ENCODE measurements around the gene GNAS-AS1. TPM values are rescaled to one million over a fixed set of nuclear protein-coding genes. Genes with fewer than 3 reads are reported as not detected.

The GNAS-AS1 gene
- total RNA-seq, 1 donor from 2014 or later: not detected

GRCh38 chr20:58794510-58795180 is 56.1 kb downstream of the GNAS-AS1 start:
- Histone ChIP-seq H3K27ac (no peak overlapping the region), H3K9me3 (no peaks in the 10 kb centered on the region), H3K27me3 (no peaks in the 10 kb centered on the region), H3K4me1 (no peaks in the 10 kb centered on the region), H3K36me3 (no peaks in the 10 kb centered on the region), H3K4me3 (no peak overlapping the region)
- intact Hi-C loops (cut with DNase I): no loop called here
- no peak for DNase-seq (ENCODE audit: low spot score in 2 of 2)
- TF ChIP-seq CTCF (IDR thresholded peaks at IDR 0.05): no peak

- H3K9me3 ChIP-seq: no peaks in the 10 kb centered on the region
- DNase-seq (ENCODE audit: low spot score in 2 of 2): no peak
- intact Hi-C loops (cut with DNase I): no loop called here
- no peaks in the 10 kb centered on the region for H3K27me3 ChIP-seq
- H3K36me3 ChIP-seq: no peaks in the 10 kb centered on the region
- H3K4me1 ChIP-seq: no peaks in the 10 kb centered on the region
- H3K27ac ChIP-seq: no peak overlapping the region
- no peak for TF ChIP-seq CTCF (IDR thresholded peaks at IDR 0.05)
- no peak overlapping the region for H3K4me3 ChIP-seq
Observed at GRCh38 chr20:58793512-58794420, 56.9 kb downstream of the GNAS-AS1 start.

GRCh38 chr20:58792426-58792825 is 58.3 kb downstream of the GNAS-AS1 start:
- H3K4me1 ChIP-seq: no peaks in the 10 kb centered on the region
- TF ChIP-seq CTCF (IDR thresholded peaks at IDR 0.05): no peak
- no peaks in the 10 kb centered on the region for H3K36me3 ChIP-seq
- H3K4me3 ChIP-seq: no peak overlapping the region
- DNase-seq (ENCODE audit: low spot score in 2 of 2): no peak
- H3K27ac ChIP-seq: no peak overlapping the region
- H3K9me3 ChIP-seq: no peaks in the 10 kb centered on the region
- no peaks in the 10 kb centered on the region for H3K27me3 ChIP-seq
- intact Hi-C loops (cut with DNase I): no loop called here

- H3K4me3 ChIP-seq: no peak overlapping the region
- intact Hi-C loops (cut with DNase I): no loop called here
- H3K4me1 ChIP-seq: no peaks in the 10 kb centered on the region
- no peaks in the 10 kb centered on the region for H3K9me3 ChIP-seq
- TF ChIP-seq CTCF (IDR thresholded peaks at IDR 0.05): no peak
- H3K36me3 ChIP-seq: no peaks in the 10 kb centered on the region
- H3K27ac ChIP-seq: no peak overlapping the region
- no peak for DNase-seq (ENCODE audit: low spot score in 2 of 2)
- no peaks in the 10 kb centered on the region for H3K27me3 ChIP-seq
Observed at GRCh38 chr20:58791286-58791685, 59.4 kb downstream of the GNAS-AS1 start.

GRCh38 chr20:58790454-58790853 is 60.2 kb downstream of the GNAS-AS1 start:
- intact Hi-C loops (cut with DNase I): no loop called here
- Histone ChIP-seq H3K4me1 (no peaks in the 10 kb centered on the region), H3K27me3 (no peaks in the 10 kb centered on the region), H3K4me3 (no peak overlapping the region), H3K27ac (no peak overlapping the region), H3K9me3 (no peaks in the 10 kb centered on the region), H3K36me3 (no peaks in the 10 kb centered on the region)
- no peak for DNase-seq (ENCODE audit: low spot score in 2 of 2)
- TF ChIP-seq CTCF (IDR thresholded peaks at IDR 0.05): no peak

All from ascending aorta (tissue), 2 donors.